ENCODE results near the gene ZC3H18. TPM values are rescaled to one million over a fixed set of nuclear protein-coding genes. Genes with fewer than 3 reads are reported as not detected.
A peak's percentile ranks its signal among the peaks of the same experiment; 100 is the strongest.

Gene ZC3H18
- total and polyA plus RNA-seq, 2 donors from 2014 or later = 11.4 to 38.2 TPM

DNA sequence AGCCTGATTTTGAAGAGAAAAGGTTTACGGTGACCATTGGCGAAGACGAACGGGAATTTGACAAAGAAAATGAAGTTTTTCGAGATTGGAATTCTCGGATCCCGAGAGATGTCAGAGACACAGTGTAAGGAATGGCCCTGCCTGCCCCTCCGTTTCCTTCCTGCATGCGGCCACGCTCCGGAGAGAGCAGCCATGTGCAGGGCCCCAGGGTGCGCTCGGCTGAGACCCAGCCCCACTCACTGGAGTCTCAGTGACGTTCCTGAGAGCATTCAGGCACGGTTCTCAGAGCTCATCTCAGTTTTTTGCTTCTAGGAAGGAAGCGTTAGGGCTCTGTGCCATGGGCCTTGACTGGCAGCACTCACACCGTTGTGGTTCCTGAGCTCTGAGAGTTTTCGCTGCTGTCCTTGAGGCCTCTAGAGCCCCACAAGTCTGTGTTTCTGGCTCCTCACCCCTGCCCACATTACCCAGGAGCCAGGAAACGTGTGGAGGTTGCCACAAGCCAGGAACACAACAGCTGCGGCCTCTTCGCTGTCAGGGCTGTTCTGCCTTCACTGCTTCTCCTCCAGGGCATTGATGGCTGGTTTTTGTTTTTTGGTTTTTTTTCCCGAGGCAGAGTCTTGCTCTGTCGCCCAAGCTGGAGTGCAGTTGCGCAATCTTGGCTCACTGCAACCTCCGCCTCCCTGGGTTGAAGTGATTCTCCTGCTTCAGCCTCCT is 29.8 kb downstream of the ZC3H18 start:
- Histone ChIP-seq H3K9me3 (ENCODE audit: control insufficient read depth in 2 of 3, insufficient read depth in 1 of 3, low read length in 3 of 3) (no peaks in the 10 kb centered on the region), H3K9ac (ENCODE audit: low read length in 3 of 3) (no peak overlapping the region), H3K4me1 (ENCODE audit: control insufficient read depth in 2 of 3, insufficient read depth in 2 of 3, low read depth in 1 of 3, low read length in 3 of 3) (peaks cover 0 to 3% (median 0%) of the 10 kb centered on the region in 3 donors), H3K27me3 (ENCODE audit: control insufficient read depth, insufficient read depth, low read length) (no peaks in the 10 kb centered on the region), H3K4me3 (ENCODE audit: low read length in 3 of 3) (no peak overlapping the region), H3K36me3 (ENCODE audit: control insufficient read depth in 2 of 3, insufficient read depth in 3 of 3, low read length in 3 of 3) (peaks cover 3 to 22% (median 20%) of the 10 kb centered on the region in 3 donors), H3K27ac (ENCODE audit: low read depth in 2 of 2, low read length in 2 of 2) (peak overlapping the region in 1 of 2 donors; percentile 23)
- no peak for FAIRE-seq
- intact Hi-C loops (cut with DNase I) = no loop called here
- TF ChIP-seq, protein P1, sequence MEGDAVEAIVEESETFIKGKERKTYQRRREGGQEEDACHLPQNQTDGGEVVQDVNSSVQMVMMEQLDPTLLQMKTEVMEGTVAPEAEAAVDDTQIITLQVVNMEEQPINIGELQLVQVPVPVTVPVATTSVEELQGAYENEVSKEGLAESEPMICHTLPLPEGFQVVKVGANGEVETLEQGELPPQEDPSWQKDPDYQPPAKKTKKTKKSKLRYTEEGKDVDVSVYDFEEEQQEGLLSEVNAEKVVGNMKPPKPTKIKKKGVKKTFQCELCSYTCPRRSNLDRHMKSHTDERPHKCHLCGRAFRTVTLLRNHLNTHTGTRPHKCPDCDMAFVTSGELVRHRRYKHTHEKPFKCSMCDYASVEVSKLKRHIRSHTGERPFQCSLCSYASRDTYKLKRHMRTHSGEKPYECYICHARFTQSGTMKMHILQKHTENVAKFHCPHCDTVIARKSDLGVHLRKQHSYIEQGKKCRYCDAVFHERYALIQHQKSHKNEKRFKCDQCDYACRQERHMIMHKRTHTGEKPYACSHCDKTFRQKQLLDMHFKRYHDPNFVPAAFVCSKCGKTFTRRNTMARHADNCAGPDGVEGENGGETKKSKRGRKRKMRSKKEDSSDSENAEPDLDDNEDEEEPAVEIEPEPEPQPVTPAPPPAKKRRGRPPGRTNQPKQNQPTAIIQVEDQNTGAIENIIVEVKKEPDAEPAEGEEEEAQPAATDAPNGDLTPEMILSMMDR (IDR thresholded peaks at IDR 0.05; ENCODE audit: borderline replicate concordance, extremely low read depth, insufficient read depth) = no peak
- no peak for DNase-seq

DNA sequence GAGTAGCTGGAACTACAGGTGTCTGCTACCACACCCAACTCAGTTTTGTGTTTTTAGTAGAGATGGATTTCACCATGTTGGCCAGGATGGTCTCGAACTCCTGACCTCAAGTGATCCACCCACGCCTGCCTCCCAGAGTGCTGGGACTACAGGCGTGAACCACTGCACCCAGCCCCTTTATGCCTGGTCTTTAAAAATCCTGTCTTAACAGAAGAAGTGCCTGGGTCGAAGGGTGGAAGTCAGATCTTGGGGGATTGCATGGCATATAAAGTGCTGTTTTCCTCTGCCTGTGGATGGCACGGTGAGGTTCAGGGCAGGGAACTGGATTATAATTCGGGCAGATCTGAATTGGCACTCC is 30.3 kb downstream of the ZC3H18 start:
- H3K4me3 ChIP-seq (ENCODE audit: low read length in 3 of 3) = no peak overlapping the region
- FAIRE-seq (no peak), DNase-seq (no peak)
- intact Hi-C loops (cut with DNase I) = no loop called here
- no peaks in the 10 kb centered on the region for H3K9me3 ChIP-seq (ENCODE audit: control insufficient read depth in 2 of 3, insufficient read depth in 1 of 3, low read length in 3 of 3)
- TF ChIP-seq, protein P1 (IDR thresholded peaks at IDR 0.05; ENCODE audit: borderline replicate concordance, extremely low read depth, insufficient read depth) = no peak
- no peak overlapping the region for H3K9ac ChIP-seq (ENCODE audit: low read length in 3 of 3)
- H3K4me1 ChIP-seq (ENCODE audit: control insufficient read depth in 2 of 3, insufficient read depth in 2 of 3, low read depth in 1 of 3, low read length in 3 of 3) = peaks cover 0 to 3% (median 0%) of the 10 kb centered on the region in 3 donors
- H3K36me3 ChIP-seq (ENCODE audit: control insufficient read depth in 2 of 3, insufficient read depth in 3 of 3, low read length in 3 of 3) = peaks cover 3 to 22% (median 20%) of the 10 kb centered on the region in 3 donors
- no peaks in the 10 kb centered on the region for H3K27me3 ChIP-seq (ENCODE audit: control insufficient read depth, insufficient read depth, low read length)
- H3K27ac ChIP-seq (ENCODE audit: low read depth in 2 of 2, low read length in 2 of 2) = no peak overlapping the region

DNA sequence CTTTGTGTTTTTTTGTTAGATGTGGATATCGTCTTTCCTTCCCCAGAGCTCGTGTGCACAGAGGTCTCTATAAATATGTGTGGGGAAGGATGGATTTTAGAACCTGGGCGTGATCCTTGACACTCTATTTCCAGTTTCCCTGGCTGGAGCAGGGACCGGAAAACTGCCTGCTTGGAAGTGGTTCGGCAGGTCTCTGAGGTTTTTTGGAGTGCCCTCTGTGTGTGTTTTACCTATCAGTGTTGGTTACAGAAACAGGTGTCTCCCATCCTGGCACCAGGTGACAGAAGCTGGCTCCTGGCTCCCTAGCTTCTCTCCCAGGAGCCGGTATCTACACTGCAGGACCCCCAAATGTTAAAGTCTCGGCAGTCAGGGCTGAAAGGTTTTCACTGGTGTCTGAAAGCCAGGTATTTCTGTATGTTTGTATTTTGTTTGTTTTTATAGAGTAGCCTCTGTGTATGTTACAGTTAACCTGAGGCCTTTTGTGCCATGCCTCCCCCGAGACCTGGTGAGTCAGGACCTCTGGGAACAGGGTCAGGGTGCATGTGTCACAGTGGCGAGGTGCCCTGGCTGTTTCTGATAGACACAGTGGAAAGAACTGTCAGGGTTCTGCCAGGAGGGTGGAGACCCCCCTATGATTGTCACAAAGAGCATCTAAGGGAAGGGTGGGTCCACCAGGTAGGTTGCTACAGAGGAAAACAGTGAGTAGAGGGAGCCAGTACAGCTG is 31.3 kb downstream of the ZC3H18 start:
- H3K9me3 ChIP-seq (ENCODE audit: control insufficient read depth in 2 of 3, insufficient read depth in 1 of 3, low read length in 3 of 3) = no peaks in the 10 kb centered on the region
- H3K27me3 ChIP-seq (ENCODE audit: control insufficient read depth, insufficient read depth, low read length) = no peaks in the 10 kb centered on the region
- H3K36me3 ChIP-seq (ENCODE audit: control insufficient read depth in 2 of 3, insufficient read depth in 3 of 3, low read length in 3 of 3) = peaks cover 3 to 29% (median 26%) of the 10 kb centered on the region in 3 donors
- H3K4me3 ChIP-seq (ENCODE audit: low read length in 3 of 3) = no peak overlapping the region
- no peak overlapping the region for H3K9ac ChIP-seq (ENCODE audit: low read length in 3 of 3)
- TF ChIP-seq, protein P1 (IDR thresholded peaks at IDR 0.05; ENCODE audit: borderline replicate concordance, extremely low read depth, insufficient read depth) = no peak
- intact Hi-C loops (cut with DNase I) = no loop called here
- DNase-seq (no peak), FAIRE-seq (no peak)
- peaks cover 0 to 3% (median 0%) of the 10 kb centered on the region in 3 donors for H3K4me1 ChIP-seq (ENCODE audit: control insufficient read depth in 2 of 3, insufficient read depth in 2 of 3, low read depth in 1 of 3, low read length in 3 of 3)
- H3K27ac ChIP-seq (ENCODE audit: low read depth in 2 of 2, low read length in 2 of 2) = no peak overlapping the region

All from kidney (tissue), 14 donors.